Colonic mucosa (tissue), 4 donors: ENCODE results near the gene DBH. TPM values are rescaled to one million over a fixed set of nuclear protein-coding genes. Genes with fewer than 3 reads are reported as not detected.

Experiments
- DNase-seq: peaks from one replicate; pipeline ENCODE4 v3.0.0-alpha.2; 2020
- H3K27ac ChIP-seq: fragments of 200-600 bp; one replicate; pipeline ENCODE4 v1.8.0; 2021
- H3K27me3 ChIP-seq: fragments of 200-600 bp; one replicate; pipeline ENCODE4 v1.8.0; 2021
- H3K36me3 ChIP-seq: fragments of 200-600 bp; one replicate; pipeline ENCODE4 v1.8.0; 2021
- H3K4me1 ChIP-seq: fragments of 200-600 bp; one replicate; pipeline ENCODE4 v1.8.0; 2021; ENCODE audit warnings: mild to moderate bottlenecking
- H3K4me3 ChIP-seq: fragments of 200-600 bp; one replicate; pipeline ENCODE4 v1.8.0; 2021
- H3K9ac ChIP-seq, 2 donors: one replicate each; pipeline ENCODE4 v1.7.0; 2013; ENCODE audit warnings: control low read depth in 2 of 2, low read depth in 2 of 2, low read length in 2 of 2
- H3K9me3 ChIP-seq: fragments of 200-600 bp; one replicate; pipeline ENCODE4 v1.8.0; 2021
- CTCF ChIP-seq: fragments of 200-600 bp; IDR thresholded peaks from one replicate; pipeline ENCODE4 v1.8.0; 2022; ENCODE audit warnings: antibody characterized with exemption, mild to moderate bottlenecking
- intact Hi-C: fragments of 100-400 bp; cut with DNase I; formaldehyde crosslinking; loops from one replicate; pipeline ENCODE4 v1.14.1; 2022
- total RNA-seq, 2 donors: library from RNA; stranded (reverse); fragmentation: NEBNext Ultra II Directional in 1 of 2; extraction: Animal tissue kit (Norgen Biotek cat#: 25700) in 1 of 2; gene quantifications; one replicate each; pipeline ENCODE4 v1.2.1, GENCODE V29; 2021
- donor health status: healthy.
- donor health status: DM: no; HTN: no; CAD: no.
- donor health status: DM: no; HTN: no; CAD: no.

The DBH gene
- total RNA-seq, 2 donors from 2014 or later = not detected

GRCh38 chr9:133650026-133650425, 13.9 kb downstream of the DBH start:
- intact Hi-C loops = no loop called here
- no peak for TF ChIP-seq CTCF

GRCh38 chr9:133653638-133654037, 17.5 kb downstream of the DBH start:
- intact Hi-C loops = no loop called here
- Histone ChIP-seq H3K4me3 (no peak overlapping the region), H3K4me1 (no peaks in the 10 kb centered on the region), H3K36me3 (no peaks in the 10 kb centered on the region), H3K9ac (no peak overlapping the region), H3K27me3 (no peaks in the 10 kb centered on the region), H3K9me3 (no peaks in the 10 kb centered on the region), H3K27ac (no peak overlapping the region)
- TF ChIP-seq CTCF = no peak
- no peak for DNase-seq

More at GRCh38 chr9:133650026-133650425, 13.9 kb downstream of the DBH start:
- no peak overlapping the region for H3K4me3 ChIP-seq
- no peaks in the 10 kb centered on the region for H3K4me1 ChIP-seq
- H3K27ac ChIP-seq = no peak overlapping the region
- no peak overlapping the region for H3K9ac ChIP-seq
- H3K27me3 ChIP-seq = no peaks in the 10 kb centered on the region
- no peaks in the 10 kb centered on the region for H3K36me3 ChIP-seq
- no peak for DNase-seq
- no peaks in the 10 kb centered on the region for H3K9me3 ChIP-seq

- Histone ChIP-seq H3K9ac (no peak overlapping the region), H3K4me1 (no peaks in the 10 kb centered on the region), H3K4me3 (no peak overlapping the region), H3K27ac (no peak overlapping the region), H3K9me3 (no peaks in the 10 kb centered on the region), H3K36me3 (no peaks in the 10 kb centered on the region), H3K27me3 (no peaks in the 10 kb centered on the region)
- no peak for DNase-seq
- no peak for TF ChIP-seq CTCF
- intact Hi-C loops = no loop called here
Measured at GRCh38 chr9:133654736-133655657, 18.8 kb downstream of the DBH start.

- DNase-seq = no peak
- intact Hi-C loops = no loop called here
- no peaks in the 10 kb centered on the region for H3K27me3 ChIP-seq
- no peak for TF ChIP-seq CTCF
- no peak overlapping the region for H3K9ac ChIP-seq
- no peaks in the 10 kb centered on the region for H3K4me1 ChIP-seq
- H3K4me3 ChIP-seq = no peak overlapping the region
- no peak overlapping the region for H3K27ac ChIP-seq
- H3K9me3 ChIP-seq = no peaks in the 10 kb centered on the region
- no peaks in the 10 kb centered on the region for H3K36me3 ChIP-seq
Measured at GRCh38 chr9:133655701-133656100, 19.5 kb downstream of the DBH start.

GRCh38 chr9:133656211-133657119, 20.3 kb downstream of the DBH start:
- DNase-seq = no peak
- no peak for TF ChIP-seq CTCF
- intact Hi-C loops = no loop called here

More at GRCh38 chr9:133656211-133657119, 20.3 kb downstream of the DBH start:
- H3K36me3 ChIP-seq = no peaks in the 10 kb centered on the region
- no peak overlapping the region for H3K4me3 ChIP-seq
- no peaks in the 10 kb centered on the region for H3K9me3 ChIP-seq
- H3K4me1 ChIP-seq = no peaks in the 10 kb centered on the region
- no peak overlapping the region for H3K9ac ChIP-seq
- no peaks in the 10 kb centered on the region for H3K27me3 ChIP-seq
- no peak overlapping the region for H3K27ac ChIP-seq
